Activated naive CD8-positive, alpha-beta T cell treated with anti-CD3 and anti-CD28 coated beads for 36 hours (primary cell): Measurements from ENCODE around the gene CYTH3. TPM values are rescaled to one million over a fixed set of nuclear protein-coding genes. Genes with fewer than 3 reads are reported as not detected.
"Not testable (repeated sequence)": the region's sequence is repeated elsewhere in the genome, so short reads cannot be mapped to it uniquely, and the experiment has no call there.

ENCODE experiments used
- DNase-seq: peaks from one replicate; pipeline ENCODE4 v3.0.0; 2021
- H3K27ac Mint-ChIP-seq: one replicate; pipeline ENCODE4 v1.8.0; 2022; ENCODE audit warnings: mild to moderate bottlenecking, moderate library complexity, mixed read lengths
- H3K27me3 Mint-ChIP-seq: one replicate; pipeline ENCODE4 v1.8.0; 2022; ENCODE audit warnings: mild to moderate bottlenecking, mixed read lengths
- H3K36me3 Mint-ChIP-seq: one replicate; pipeline ENCODE4 v1.8.0; 2021; ENCODE audit warnings: mild to moderate bottlenecking, mixed read lengths
- H3K4me1 Mint-ChIP-seq: one replicate; pipeline ENCODE4 v1.8.0; 2021; ENCODE audit warnings: mixed read lengths
- H3K4me3 Mint-ChIP-seq: one replicate; pipeline ENCODE4 v1.8.0; 2022; ENCODE audit warnings: mild to moderate bottlenecking, moderate library complexity, mixed read lengths
- H3K9me3 Mint-ChIP-seq: one replicate; pipeline ENCODE4 v1.8.0; 2022; ENCODE audit warnings: mixed read lengths
- total RNA-seq, 2 experiments: library from RNA; stranded (reverse); gene quantifications; one replicate each; pipeline ENCODE4 v1.2.3, GENCODE V29; 2021

Gene CYTH3
- total RNA-seq, 2 experiments from 2014 or later, result 1.7 to 2.0 TPM

- Mint-ChIP-seq H3K27ac (no peak overlapping the region), H3K4me1 (peaks cover 9% of the 10 kb centered on the region), H3K9me3 (no peaks in the 10 kb centered on the region), H3K4me3 (no peak overlapping the region), H3K27me3 (peaks cover 10% of the 10 kb centered on the region), H3K36me3 (no peaks in the 10 kb centered on the region)
- no peak for DNase-seq
Observed at GRCh38 chr7:6235029-6235871, 37.2 kb downstream of the CYTH3 start.

GRCh38 chr7:6234384-6234783 is 38.0 kb downstream of the CYTH3 start:
- Mint-ChIP-seq H3K27me3 (peaks cover 10% of the 10 kb centered on the region), H3K4me3 (no peak overlapping the region), H3K9me3 (no peaks in the 10 kb centered on the region), H3K27ac (no peak overlapping the region), H3K4me1 (peaks cover 9% of the 10 kb centered on the region), H3K36me3 (no peaks in the 10 kb centered on the region)
- DNase-seq, result no peak

- no peak for DNase-seq
- Mint-ChIP-seq H3K4me3 (no peak overlapping the region), H3K9me3 (no peaks in the 10 kb centered on the region), H3K27me3 (peaks cover 19% of the 10 kb centered on the region), H3K27ac (no peak overlapping the region), H3K4me1 (peaks cover 18% of the 10 kb centered on the region), H3K36me3 (no peaks in the 10 kb centered on the region)
Observed at GRCh38 chr7:6232534-6232933, 39.9 kb downstream of the CYTH3 start.

GRCh38 chr7:6232116-6232515 is 40.3 kb downstream of the CYTH3 start:
- no peak overlapping the region for H3K27ac Mint-ChIP-seq
- no peak overlapping the region for H3K4me3 Mint-ChIP-seq
- H3K4me1 Mint-ChIP-seq, result peaks cover 18% of the 10 kb centered on the region
- no peak for DNase-seq
- peaks cover 19% of the 10 kb centered on the region for H3K27me3 Mint-ChIP-seq
- no peaks in the 10 kb centered on the region for H3K9me3 Mint-ChIP-seq
- H3K36me3 Mint-ChIP-seq, result no peaks in the 10 kb centered on the region

- no peak overlapping the region for H3K27ac Mint-ChIP-seq
- peaks cover 19% of the 10 kb centered on the region for H3K27me3 Mint-ChIP-seq
- no peak for DNase-seq
- H3K9me3 Mint-ChIP-seq, result no peaks in the 10 kb centered on the region
- no peak overlapping the region for H3K4me3 Mint-ChIP-seq
- H3K36me3 Mint-ChIP-seq, result no peaks in the 10 kb centered on the region
- peaks cover 18% of the 10 kb centered on the region for H3K4me1 Mint-ChIP-seq
Observed at GRCh38 chr7:6231184-6231583, 41.2 kb downstream of the CYTH3 start.

- not testable (repeated sequence) for DNase-seq, H3K36me3 Mint-ChIP-seq, H3K9me3 Mint-ChIP-seq, H3K4me3 Mint-ChIP-seq, H3K27ac Mint-ChIP-seq
- peaks cover 16% of the 10 kb centered on the region for H3K4me1 Mint-ChIP-seq
- H3K27me3 Mint-ChIP-seq, result peaks cover 19% of the 10 kb centered on the region
Observed at GRCh38 chr7:6229284-6229683, 43.1 kb downstream of the CYTH3 start.

GRCh38 chr7:6228361-6229229 is 43.8 kb downstream of the CYTH3 start:
- peaks cover 22% of the 10 kb centered on the region for H3K27me3 Mint-ChIP-seq
- peaks cover 15% of the 10 kb centered on the region for H3K4me1 Mint-ChIP-seq
- peak overlapping the region; percentile 35 for H3K4me3 Mint-ChIP-seq
- DNase-seq, result no peak
- H3K9me3 Mint-ChIP-seq, result no peaks in the 10 kb centered on the region
- no peaks in the 10 kb centered on the region for H3K36me3 Mint-ChIP-seq
- no peak overlapping the region for H3K27ac Mint-ChIP-seq

- no peaks in the 10 kb centered on the region for H3K9me3 Mint-ChIP-seq
- no peaks in the 10 kb centered on the region for H3K36me3 Mint-ChIP-seq
- peaks cover 10% of the 10 kb centered on the region for H3K4me1 Mint-ChIP-seq
- H3K4me3 Mint-ChIP-seq, result no peak overlapping the region
- H3K27ac Mint-ChIP-seq, result no peak overlapping the region
- H3K27me3 Mint-ChIP-seq, result peaks cover 15% of the 10 kb centered on the region
- no peak for DNase-seq
Observed at GRCh38 chr7:6227294-6227846, 45.1 kb downstream of the CYTH3 start.

GRCh38 chr7:6226194-6226799 is 46.1 kb downstream of the CYTH3 start:
- Mint-ChIP-seq H3K4me1 (peaks cover 19% of the 10 kb centered on the region), H3K4me3 (no peak overlapping the region), H3K36me3 (no peaks in the 10 kb centered on the region), H3K9me3 (no peaks in the 10 kb centered on the region), H3K27me3 (peaks cover 15% of the 10 kb centered on the region), H3K27ac (no peak overlapping the region)
- no peak for DNase-seq

- not testable (repeated sequence) for H3K36me3 Mint-ChIP-seq, H3K9me3 Mint-ChIP-seq, DNase-seq, H3K4me3 Mint-ChIP-seq, H3K27me3 Mint-ChIP-seq, H3K27ac Mint-ChIP-seq
- peaks cover 24% of the 10 kb centered on the region for H3K4me1 Mint-ChIP-seq
Observed at GRCh38 chr7:6223411-6223810, 49.0 kb downstream of the CYTH3 start.

- peaks cover 20% of the 10 kb centered on the region for H3K4me1 Mint-ChIP-seq
- H3K4me3 Mint-ChIP-seq, H3K9me3 Mint-ChIP-seq, H3K27me3 Mint-ChIP-seq, H3K36me3 Mint-ChIP-seq, H3K27ac Mint-ChIP-seq, DNase-seq: not testable (repeated sequence)
Observed at GRCh38 chr7:6223010-6223409, 49.4 kb downstream of the CYTH3 start.

- Mint-ChIP-seq H3K9me3 (no peaks in the 10 kb centered on the region), H3K4me1 (peaks cover 19% of the 10 kb centered on the region), H3K36me3 (no peaks in the 10 kb centered on the region), H3K4me3 (peak overlapping the region; percentile 35), H3K27ac (peak overlapping the region; percentile 87), H3K27me3 (peaks cover 2% of the 10 kb centered on the region)
- peak; percentile 39 for DNase-seq
Observed at GRCh38 chr7:6221340-6222319, 50.8 kb downstream of the CYTH3 start.

GRCh38 chr7:6218329-6218728 is 54.1 kb downstream of the CYTH3 start:
- no peak for DNase-seq
- Mint-ChIP-seq H3K27ac (no peak overlapping the region), H3K9me3 (no peaks in the 10 kb centered on the region), H3K36me3 (no peaks in the 10 kb centered on the region), H3K4me1 (peaks cover 19% of the 10 kb centered on the region), H3K27me3 (peaks cover 4% of the 10 kb centered on the region), H3K4me3 (no peak overlapping the region)

GRCh38 chr7:6212008-6212407 is 60.4 kb downstream of the CYTH3 start:
- Mint-ChIP-seq H3K4me1 (no peaks in the 10 kb centered on the region), H3K36me3 (no peaks in the 10 kb centered on the region), H3K4me3 (no peak overlapping the region), H3K9me3 (no peaks in the 10 kb centered on the region), H3K27ac (no peak overlapping the region), H3K27me3 (peaks cover 4% of the 10 kb centered on the region)
- no peak for DNase-seq
